GM23248 (cell line): ENCODE data around the gene ADM5. TPM values are rescaled to one million over a fixed set of nuclear protein-coding genes. Genes with fewer than 3 reads are reported as not detected.

ENCODE experiments used
- DNase-seq: peaks from one replicate; pipeline ENCODE4 v3.0.0-alpha.2; 2015
- H2AFZ ChIP-seq: fragments of 200-600 bp; sonication (generic); 2 replicates; pipeline ENCODE4 v1.6.1; 2016; ENCODE audit warnings: antibody characterized with exemption
- H3F3A ChIP-seq: fragments of 200-600 bp; sonication (generic); 2 replicates; pipeline ENCODE4 v1.6.1; 2016; ENCODE audit warnings: mild to moderate bottlenecking, antibody characterized with exemption, mixed run types; ENCODE audit not compliant: insufficient read depth
- H3K27ac ChIP-seq: fragments of 200-600 bp; sonication (generic); 2 replicates; pipeline ENCODE4 v1.5.1; 2016; ENCODE audit warnings: mild to moderate bottlenecking
- H3K27me3 ChIP-seq: fragments of 200-600 bp; sonication (generic); replicated peaks from 2 replicates; pipeline ENCODE4 v1.6.1; 2016; ENCODE audit warnings: mild to moderate bottlenecking; ENCODE audit not compliant: insufficient read depth
- H3K36me3 ChIP-seq: fragments of 200-600 bp; sonication (generic); 2 replicates; pipeline ENCODE4 v1.6.1; 2016; ENCODE audit warnings: low read depth, mild to moderate bottlenecking
- H3K4me1 ChIP-seq: fragments of 200-600 bp; sonication (generic); 2 replicates; pipeline ENCODE4 v1.6.1; 2016; ENCODE audit warnings: mild to moderate bottlenecking; ENCODE audit not compliant: insufficient read depth
- H3K4me2 ChIP-seq: fragments of 200-600 bp; sonication (generic); one replicate; pipeline ENCODE4 v1.6.1; 2016; ENCODE audit warnings: mild to moderate bottlenecking; ENCODE audit not compliant: unreplicated experiment
- H3K4me3 ChIP-seq: fragments of 200-600 bp; sonication (generic); 2 replicates; pipeline ENCODE4 v1.5.1; 2016; ENCODE audit warnings: mild to moderate bottlenecking
- H3K79me2 ChIP-seq: fragments of 200-600 bp; sonication (generic); 2 replicates; pipeline ENCODE4 v1.6.1; 2016; ENCODE audit warnings: mild to moderate bottlenecking; ENCODE audit not compliant: insufficient read depth
- H3K9ac ChIP-seq: fragments of 200-600 bp; sonication (generic); 2 replicates; pipeline ENCODE4 v1.6.1; 2016; ENCODE audit warnings: mild to moderate bottlenecking
- H3K9me2 ChIP-seq: fragments of 200-600 bp; sonication (generic); 2 replicates; pipeline ENCODE4 v1.6.1; 2016; ENCODE audit warnings: mixed run types, mild to moderate bottlenecking, moderate library complexity; ENCODE audit not compliant: insufficient read depth
- H3K9me3 ChIP-seq: fragments of 200-600 bp; sonication (generic); one replicate; pipeline ENCODE4 v1.6.1; 2017; ENCODE audit warnings: low read depth
- H4K20me1 ChIP-seq: fragments of 200-600 bp; sonication (generic); 2 replicates; pipeline ENCODE4 v1.6.0; 2016; ENCODE audit not compliant: insufficient read depth
- EZH2 ChIP-seq: fragments of 200-600 bp; sonication (generic); IDR thresholded peaks from 2 replicates; pipeline ENCODE4 v1.6.1; 2018; ENCODE audit warnings: antibody characterized with exemption, mild to moderate bottlenecking; ENCODE audit not compliant: insufficient read depth, poor library complexity, severe bottlenecking
- EZH2phosphoT487 ChIP-seq: fragments of 200-600 bp; sonication (generic); IDR thresholded peaks from 2 replicates; pipeline ENCODE4 v1.6.1; 2018; ENCODE audit warnings: antibody characterized with exemption, moderate library complexity, mild to moderate bottlenecking, low read depth; ENCODE audit not compliant: insufficient read depth
- WGBS, 2 experiments: methylation state at CpG; one replicate each; pipeline ENCODE4 v1.1.6; 2015 to 2017; ENCODE audit warnings: low lambda C conversion rate in 2 of 2, low coverage in 1 of 2; ENCODE audit errors: missing lambda C conversion rate in 2 of 2; 5-methylcytosine and 5-hydroxymethylcytosine counted together
- in situ Hi-C: fragments of 300-500 bp; cut with MboI; formaldehyde crosslinking; loops from 2 replicates; pipeline ENCODE4 v1.15.0; 2020
- polyA plus RNA-seq: library from polyadenylated mRNA; unstranded; fragments of >200 nt; fragmentation: Nextera tagmentation; extraction: Ambion mirVana; gene quantifications from 2 replicates; pipeline ENCODE4 v1.2.1, GENCODE V29; 2016
- total RNA-seq: library from RNA; depleted of rRNA; stranded (reverse); fragments of >200 nt; shearing (Covaris generic); gene quantifications from 2 replicates; pipeline ENCODE4 v1.2.3, GENCODE V29; 2014

ADM5 gene
- total and polyA plus RNA-seq, 2 experiments from 2014 or later = 0.10 TPM; not detected in 1

DNA sequence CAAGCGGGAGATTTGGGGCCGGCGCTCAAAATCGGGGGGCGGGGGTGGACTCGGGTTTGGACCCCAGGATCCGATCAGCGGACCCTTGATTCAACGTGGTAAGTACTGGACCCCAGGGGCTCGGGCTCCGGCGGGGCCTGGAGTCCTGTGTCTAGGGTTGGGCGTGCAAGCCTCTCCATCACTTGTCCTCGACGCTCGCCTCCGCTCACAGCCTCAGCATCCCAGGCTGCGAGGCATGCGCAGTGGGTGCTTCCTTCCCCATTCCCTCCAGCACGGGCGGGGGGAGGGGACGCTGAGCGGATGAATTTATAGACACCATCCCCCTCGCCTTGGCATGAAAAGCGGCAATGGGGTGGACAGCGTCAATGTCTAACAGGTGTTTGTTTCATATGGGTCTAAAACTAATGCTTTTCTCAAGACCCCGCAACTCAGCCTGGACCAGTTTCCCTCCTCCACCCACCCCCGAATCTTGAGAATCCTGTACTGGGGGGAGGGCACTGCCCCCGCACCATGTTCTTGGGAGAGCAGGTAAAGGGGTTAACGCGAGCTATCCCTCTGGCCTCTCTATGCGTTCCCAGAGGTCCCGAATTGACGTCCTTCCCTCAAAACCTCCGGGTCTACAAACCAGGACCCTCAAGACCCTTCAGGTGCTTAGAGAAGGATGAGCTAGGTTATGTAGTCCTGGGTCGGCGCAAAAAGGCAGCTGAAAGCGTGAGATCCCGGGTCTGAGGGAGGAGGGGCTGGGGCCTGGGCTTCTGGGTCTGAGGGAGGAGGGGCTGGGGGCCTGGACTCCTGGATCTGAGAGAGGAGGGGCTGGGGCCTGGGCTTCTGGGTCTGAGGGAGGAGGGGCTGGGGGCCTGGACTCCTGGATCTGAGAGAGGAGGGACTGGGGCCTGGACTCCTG, 2.1 kb downstream of the ADM5 start:
- peak; percentile 85 for DNase-seq
- 20 to 26% methylated on average over 25 to 33 of the region's 39 CpGs for WGBS, 2 experiments
- in situ Hi-C loops = no loop called here
- Histone ChIP-seq H3K79me2 (no peaks in the 10 kb centered on the region), H4K20me1 (no peaks in the 10 kb centered on the region), H3K9me3 (no peaks in the 10 kb centered on the region), H3K36me3 (no peaks in the 10 kb centered on the region), H3K9me2 (no peaks in the 10 kb centered on the region), H3K4me3 (peak overlapping the region; percentile 82), H3K27me3 (no peaks in the 10 kb centered on the region), H3K9ac (peak overlapping the region; percentile 57), H3K4me2 (peak overlapping the region; percentile 93), H3K27ac (no peak overlapping the region), H3K4me1 (0 out of 2 replicates have a peak, but pooled peaks cover 4% of the 10 kb centered on the region), H3F3A (0 out of 2 replicates have a peak, but pooled peaks cover 5% of the 10 kb centered on the region), H2AFZ (peak overlapping the region; percentile 94)
- TF ChIP-seq EZH2phosphoT487 (no peak), EZH2 (no peak)

DNA sequence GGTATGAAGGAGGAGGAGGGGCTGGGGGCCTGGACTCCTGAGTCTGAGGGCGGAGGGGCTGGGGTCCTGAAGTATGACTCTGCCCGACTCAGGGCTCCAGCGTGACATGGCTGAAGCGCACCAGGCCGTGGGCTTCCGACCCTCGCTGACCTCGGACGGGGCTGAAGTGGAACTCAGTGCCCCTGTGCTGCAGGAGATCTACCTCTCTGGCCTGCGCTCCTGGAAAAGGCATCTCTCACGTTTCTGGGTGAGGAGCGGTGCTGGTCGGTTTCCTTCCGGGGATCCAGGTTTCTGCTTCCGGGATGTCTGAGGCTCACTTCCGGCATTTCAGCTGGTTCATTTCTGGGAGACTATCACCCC, 2.7 kb downstream of the ADM5 start:
- H3K27ac ChIP-seq = no peak overlapping the region
- 0 out of 2 replicates have a peak, but pooled peaks cover 4% of the 10 kb centered on the region for H3K4me1 ChIP-seq
- DNase-seq = no peak
- TF ChIP-seq EZH2 (no peak), EZH2phosphoT487 (no peak)
- H3K4me2 ChIP-seq = no peak overlapping the region
- no peaks in the 10 kb centered on the region for H3K36me3 ChIP-seq
- H3K9ac ChIP-seq = no peak overlapping the region
- H4K20me1 ChIP-seq = no peaks in the 10 kb centered on the region
- no peaks in the 10 kb centered on the region for H3K79me2 ChIP-seq
- WGBS, 2 experiments = 62 to 75% methylated on average over 13 to 16 of the region's 16 CpGs
- in situ Hi-C loops = no loop called here
- 0 out of 2 replicates have a peak, but pooled peaks cover 5% of the 10 kb centered on the region for H3F3A ChIP-seq
- H3K9me2 ChIP-seq = no peaks in the 10 kb centered on the region
- no peaks in the 10 kb centered on the region for H3K27me3 ChIP-seq
- no peaks in the 10 kb centered on the region for H3K9me3 ChIP-seq
- peak overlapping the region; percentile 82 for H3K4me3 ChIP-seq
- H2AFZ ChIP-seq = no peak overlapping the region

DNA sequence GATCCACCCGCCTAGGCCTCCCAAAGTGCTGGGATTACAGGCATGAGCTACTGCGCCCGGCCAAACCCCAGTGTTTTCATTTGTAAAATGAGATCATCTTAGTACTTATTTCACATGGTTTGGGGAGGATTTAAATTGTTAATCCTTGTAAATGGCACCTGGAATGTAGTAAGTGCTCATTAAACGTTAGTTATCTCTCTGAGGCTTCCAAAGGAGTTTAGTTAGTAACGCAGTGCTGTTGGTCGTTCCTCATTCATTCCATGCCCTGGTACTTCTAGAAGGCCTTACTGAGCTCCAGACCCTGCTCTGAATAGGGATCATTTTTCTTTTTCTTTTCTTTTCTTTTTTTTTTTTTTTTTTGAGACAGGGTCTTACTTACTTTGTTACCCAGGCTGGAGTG, 6.7 kb downstream of the ADM5 start:
- H3K4me1 ChIP-seq = 0 out of 2 replicates have a peak, but pooled peaks cover 4% of the 10 kb centered on the region
- no peak overlapping the region for H3K4me2 ChIP-seq
- H3K27me3 ChIP-seq = no peaks in the 10 kb centered on the region
- no peaks in the 10 kb centered on the region for H3K36me3 ChIP-seq
- no peaks in the 10 kb centered on the region for H3K9me3 ChIP-seq
- no peak overlapping the region for H3K9ac ChIP-seq
- H3K4me3 ChIP-seq = no peak overlapping the region
- H2AFZ ChIP-seq = no peak overlapping the region
- no peaks in the 10 kb centered on the region for H3K9me2 ChIP-seq
- H3K79me2 ChIP-seq = no peaks in the 10 kb centered on the region
- no peaks in the 10 kb centered on the region for H4K20me1 ChIP-seq
- TF ChIP-seq EZH2 (no peak), EZH2phosphoT487 (no peak)
- in situ Hi-C loops = no loop called here
- no peak for DNase-seq
- H3F3A ChIP-seq = no peaks in the 10 kb centered on the region
- whole genome bisulfite sequencing, 2 experiments = 74 to 77% methylated on average over 6 of the region's 6 CpGs
- H3K27ac ChIP-seq = no peak overlapping the region

DNA sequence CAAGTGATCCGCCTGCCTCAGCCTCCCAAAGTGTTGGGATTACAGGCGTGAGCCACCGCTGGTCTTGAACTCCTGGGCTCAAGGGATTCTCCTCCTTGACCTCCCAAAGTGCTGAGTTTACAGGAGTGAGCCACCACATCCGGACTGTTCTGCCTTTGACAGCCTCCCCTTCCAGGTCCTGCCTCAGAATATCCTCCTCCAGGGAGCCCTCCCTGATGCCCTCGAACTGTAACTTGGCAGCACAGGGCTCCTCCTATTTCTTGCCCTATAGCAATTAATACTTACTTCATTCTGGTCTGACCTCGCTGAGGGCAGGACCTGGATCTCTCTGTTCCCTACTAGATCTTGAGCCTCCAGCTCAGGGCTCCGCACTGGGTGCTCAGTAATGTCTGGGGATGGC, 7.5 kb downstream of the ADM5 start:
- H4K20me1 ChIP-seq = no peaks in the 10 kb centered on the region
- TF ChIP-seq EZH2 (no peak), EZH2phosphoT487 (no peak)
- H3K36me3 ChIP-seq = no peaks in the 10 kb centered on the region
- no peaks in the 10 kb centered on the region for H3K9me2 ChIP-seq
- no peak overlapping the region for H3K4me2 ChIP-seq
- H3K27ac ChIP-seq = no peak overlapping the region
- no peaks in the 10 kb centered on the region for H3K9me3 ChIP-seq
- DNase-seq = no peak
- WGBS, 2 experiments = 86 to 87% methylated on average over 7 of the region's 7 CpGs
- H3K27me3 ChIP-seq = no peaks in the 10 kb centered on the region
- no peak overlapping the region for H3K9ac ChIP-seq
- no peak overlapping the region for H2AFZ ChIP-seq
- H3K79me2 ChIP-seq = no peaks in the 10 kb centered on the region
- H3K4me3 ChIP-seq = no peak overlapping the region
- H3K4me1 ChIP-seq = no peaks in the 10 kb centered on the region
- H3F3A ChIP-seq = no peaks in the 10 kb centered on the region
- in situ Hi-C loops = no loop called here
